Measurements from ENCODE around the gene SLC16A12.

The SLC16A12 gene

GRCh38 chr10:89515031-89515841 is 20.2 kb downstream of the SLC16A12 start:
- DNase-seq: no peak

- DNase-seq: no peak
Measured at GRCh38 chr10:89513206-89513605, 22.2 kb downstream of the SLC16A12 start.

DNA sequence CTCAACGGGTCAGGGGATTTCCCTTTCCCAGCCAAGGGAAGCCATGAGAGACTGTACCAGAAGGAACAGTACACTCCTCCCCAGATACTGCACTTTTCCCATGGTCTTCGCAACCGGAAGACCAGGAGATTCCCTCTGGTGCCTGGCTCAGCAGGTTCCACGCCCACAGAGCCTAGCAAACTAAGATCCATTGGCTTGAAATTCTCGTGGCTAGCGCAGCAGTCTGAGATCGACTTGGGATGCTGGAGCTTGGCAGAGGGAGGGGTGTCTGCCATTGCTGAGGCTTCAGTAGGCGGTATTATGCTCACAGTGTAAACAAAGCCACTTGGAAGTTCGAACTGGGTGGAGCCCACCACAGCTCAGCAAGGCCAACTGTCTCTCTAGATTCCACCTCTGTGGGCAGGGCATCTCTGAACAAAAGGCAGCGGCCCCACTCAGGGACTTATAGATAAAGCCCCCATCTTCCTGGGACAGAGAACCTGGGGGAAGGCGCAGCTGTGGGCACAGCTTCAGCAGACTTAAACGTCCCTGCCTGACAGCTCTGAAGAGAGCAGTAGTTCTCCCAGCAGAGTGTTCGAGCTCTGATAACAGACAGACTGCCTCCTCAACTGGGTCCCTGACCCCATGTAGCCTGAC is 29.6 kb downstream of the SLC16A12 start:
- no peak for DNase-seq

GRCh38 chr10:89504691-89505090 is 30.7 kb downstream of the SLC16A12 start:
- no peak for DNase-seq

DNA sequence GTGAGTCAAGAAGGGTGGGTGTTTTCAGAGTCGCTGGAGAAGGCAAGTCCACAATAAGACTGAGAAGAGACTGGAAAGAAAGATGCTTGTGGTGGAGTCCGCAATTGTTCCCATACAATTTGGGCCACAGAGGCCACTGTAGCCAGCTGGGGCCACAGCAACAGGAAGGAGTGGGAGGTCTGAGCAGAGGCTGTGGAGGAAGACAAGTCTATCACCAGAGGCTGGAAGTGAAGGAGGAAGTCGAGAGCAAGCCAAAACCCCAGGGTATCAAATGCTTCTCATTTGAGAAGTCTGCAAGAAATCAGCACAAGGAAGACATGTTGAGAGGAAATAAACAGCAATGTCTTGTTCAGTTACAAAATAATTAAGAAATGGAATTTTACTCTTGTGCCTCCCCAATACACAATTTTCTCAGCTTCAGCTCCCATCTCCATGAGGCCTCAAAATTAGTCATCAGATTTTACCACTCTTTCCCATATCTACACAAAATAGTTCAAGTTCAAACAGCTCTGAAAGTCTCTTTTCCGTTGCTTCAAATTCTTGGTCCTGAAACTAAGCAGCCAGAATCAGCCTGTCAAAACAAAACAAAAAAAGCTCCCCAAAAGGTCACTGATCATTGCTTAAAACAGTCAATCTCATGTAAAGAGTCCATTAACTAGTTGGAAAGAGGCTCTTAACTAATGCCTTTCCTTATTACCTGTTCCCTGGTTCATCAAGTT is 31.6 kb downstream of the SLC16A12 start:
- DNase-seq: no peak

GRCh38 chr10:89503151-89503550 is 32.2 kb downstream of the SLC16A12 start:
- no peak for DNase-seq

DNA sequence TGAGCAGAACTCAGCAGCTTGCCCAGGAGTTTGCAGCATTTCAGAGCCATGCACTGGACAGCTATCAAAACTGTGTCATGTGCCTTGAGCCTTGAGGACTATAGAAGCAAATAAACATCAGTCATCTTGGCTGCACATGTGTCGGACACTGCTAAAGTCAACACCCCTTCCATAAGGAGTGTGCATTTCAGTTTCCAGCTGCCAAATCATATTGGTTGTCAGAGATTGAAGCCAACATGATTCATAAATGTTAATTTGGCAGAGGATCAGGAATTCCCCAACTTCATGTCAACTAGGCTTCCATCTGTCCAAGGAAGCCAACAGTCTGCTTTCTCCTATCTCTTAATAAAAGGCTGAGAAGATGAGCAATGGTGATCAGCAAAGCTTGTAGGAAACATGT is 32.8 kb downstream of the SLC16A12 start:
- no peak for DNase-seq

DNA sequence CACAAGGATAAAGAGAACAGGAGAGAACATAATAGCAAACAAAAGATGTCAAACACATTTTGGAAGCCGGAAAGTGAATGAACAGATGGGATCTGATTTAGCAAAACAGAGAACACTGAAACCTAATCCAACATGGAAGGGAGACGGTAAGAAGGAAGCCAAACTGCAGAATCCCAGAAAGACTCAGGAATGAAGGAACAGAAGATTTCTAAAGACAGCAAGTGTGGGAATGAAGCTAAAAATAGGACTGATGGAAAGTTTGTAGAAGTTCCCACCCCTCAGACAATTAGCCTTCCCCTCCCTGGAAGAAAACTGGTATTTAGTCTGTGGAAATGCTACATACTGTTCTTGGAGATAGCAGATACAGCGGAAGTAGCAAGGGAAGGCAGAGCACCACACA is 40.8 kb downstream of the SLC16A12 start:
- no peak for DNase-seq

- DNase-seq: no peak
Measured at GRCh38 chr10:89494068-89494467, 41.3 kb downstream of the SLC16A12 start.

GRCh38 chr10:89491932-89492331 is 43.5 kb downstream of the SLC16A12 start:
- DNase-seq: no peak

DNA sequence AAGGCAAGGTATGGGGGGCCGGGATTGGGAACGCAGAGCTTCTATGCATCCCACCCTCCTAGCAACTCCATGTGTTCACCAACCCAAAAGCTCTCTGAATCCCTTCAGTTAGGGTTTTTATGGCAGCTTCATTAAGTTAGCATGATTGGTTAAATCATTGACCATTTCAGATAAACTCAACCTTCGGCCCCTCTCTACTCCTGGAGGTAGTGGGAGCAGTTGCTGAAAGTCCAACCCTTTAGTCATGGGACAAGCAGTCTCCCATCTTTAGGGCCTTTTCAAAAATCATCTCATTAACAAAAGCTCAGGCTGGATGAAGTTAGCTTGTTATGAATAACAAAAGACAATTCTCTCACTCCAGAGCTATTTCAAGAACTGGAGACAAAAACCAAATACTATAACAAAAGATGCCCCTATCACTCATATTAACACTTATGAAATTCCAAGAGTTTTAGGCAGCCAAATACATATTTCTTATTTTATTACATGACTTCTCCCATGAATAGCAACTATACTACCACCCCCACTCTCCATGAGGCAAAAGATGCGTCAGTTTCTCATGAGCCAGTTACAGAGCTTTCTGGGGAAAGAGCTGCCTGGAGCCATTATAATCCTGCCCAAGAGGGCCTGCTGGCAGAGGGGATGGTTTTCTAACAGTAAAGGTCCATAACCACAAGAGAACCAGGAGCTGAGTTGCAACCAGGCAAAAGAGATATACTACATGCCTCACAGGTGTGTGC is 44.6 kb downstream of the SLC16A12 start:
- no peak for DNase-seq

DNA sequence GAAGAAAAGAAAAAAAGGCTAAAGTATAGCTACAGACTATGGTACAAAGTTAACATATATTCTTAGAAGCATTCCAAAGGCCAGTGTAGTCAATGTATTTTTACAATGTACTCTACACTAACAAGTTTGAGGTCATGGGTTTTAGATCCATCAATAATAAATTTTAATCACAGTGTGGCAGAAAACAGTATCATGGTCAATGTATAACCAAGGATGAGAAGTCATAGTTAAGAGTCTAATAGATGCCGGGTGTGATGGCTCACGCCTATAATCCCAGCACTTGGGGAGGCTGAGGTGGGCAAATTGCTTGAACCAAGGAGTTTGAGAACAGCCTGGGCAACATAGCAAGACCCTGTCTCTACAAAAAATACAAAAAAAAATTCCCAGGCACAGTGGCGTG is 53.1 kb downstream of the SLC16A12 start:
- DNase-seq: no peak

DNA sequence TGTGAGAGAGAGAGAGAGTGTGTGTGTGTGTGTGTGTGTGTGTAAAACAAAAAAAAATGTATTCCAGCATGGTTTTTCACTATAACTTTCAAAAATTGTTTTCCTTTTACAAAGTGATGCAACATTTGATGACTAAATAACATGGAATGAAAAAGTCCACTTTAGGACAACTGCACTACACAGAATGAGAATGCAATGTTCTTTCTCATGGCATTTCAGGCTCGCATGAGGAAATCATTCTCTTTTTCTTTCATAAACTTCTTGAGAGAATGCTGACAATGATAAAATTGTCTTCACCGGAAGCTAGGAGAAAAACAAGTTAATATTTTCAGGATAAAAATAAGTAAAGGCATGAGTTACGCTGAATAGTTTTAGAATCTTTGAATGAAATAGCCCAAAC is 53.7 kb downstream of the SLC16A12 start:
- no peak for DNase-seq

- DNase-seq: no peak
Measured at GRCh38 chr10:89479771-89480446, 55.5 kb downstream of the SLC16A12 start.

GRCh38 chr10:89478739-89479654 is 56.4 kb downstream of the SLC16A12 start:
- DNase-seq: no peak

DNA sequence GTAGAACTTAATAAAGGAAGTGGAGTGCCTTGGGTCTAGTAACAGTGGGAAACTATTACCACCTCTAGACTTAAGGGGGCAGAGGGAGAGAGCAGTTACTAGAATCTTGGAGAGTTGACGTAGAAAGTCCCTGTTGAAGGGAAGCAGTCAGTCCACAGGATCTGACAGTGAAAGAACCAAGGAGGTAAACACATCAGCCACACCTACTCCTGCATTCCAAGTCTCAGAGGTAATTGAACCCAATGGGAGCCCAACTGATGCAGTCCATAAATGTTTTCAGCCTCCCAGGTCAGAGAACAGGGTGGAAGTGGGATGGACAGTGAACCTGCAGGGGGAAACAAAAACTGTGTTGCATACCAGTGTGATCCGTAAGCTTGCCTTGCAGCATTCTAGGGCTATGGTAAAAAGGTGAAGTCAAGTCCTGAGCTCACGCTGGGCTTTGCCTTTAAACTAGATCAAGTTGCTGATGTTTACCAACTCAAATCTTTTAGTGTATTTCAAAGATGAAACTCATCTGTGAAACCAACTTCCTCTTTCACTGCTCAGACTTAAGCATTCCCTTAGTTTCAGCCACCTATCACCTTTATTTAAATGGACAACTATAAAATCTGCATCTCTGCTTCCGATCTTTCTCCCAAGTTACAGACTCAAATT is 57.2 kb downstream of the SLC16A12 start:
- no peak for DNase-seq

DNA sequence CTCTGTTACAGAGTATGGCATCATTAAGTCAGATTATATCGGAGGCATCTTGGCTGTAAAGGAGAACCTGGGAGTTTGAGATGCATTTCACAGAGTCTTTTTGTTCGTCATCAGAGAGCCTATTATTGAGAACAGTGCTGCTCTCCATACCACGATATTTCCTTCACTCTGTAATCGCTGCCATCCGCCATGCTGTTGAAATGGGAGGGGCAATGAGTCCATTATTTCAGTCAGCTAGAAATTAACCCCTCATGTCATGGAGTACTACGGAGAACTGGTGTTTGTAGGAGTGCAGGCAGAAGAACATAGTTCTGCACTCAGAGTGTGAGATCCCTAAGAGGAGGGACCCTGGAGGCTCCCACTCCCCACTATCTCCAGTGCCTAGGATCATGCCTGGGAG is 59.2 kb downstream of the SLC16A12 start:
- no peak for DNase-seq

DNA sequence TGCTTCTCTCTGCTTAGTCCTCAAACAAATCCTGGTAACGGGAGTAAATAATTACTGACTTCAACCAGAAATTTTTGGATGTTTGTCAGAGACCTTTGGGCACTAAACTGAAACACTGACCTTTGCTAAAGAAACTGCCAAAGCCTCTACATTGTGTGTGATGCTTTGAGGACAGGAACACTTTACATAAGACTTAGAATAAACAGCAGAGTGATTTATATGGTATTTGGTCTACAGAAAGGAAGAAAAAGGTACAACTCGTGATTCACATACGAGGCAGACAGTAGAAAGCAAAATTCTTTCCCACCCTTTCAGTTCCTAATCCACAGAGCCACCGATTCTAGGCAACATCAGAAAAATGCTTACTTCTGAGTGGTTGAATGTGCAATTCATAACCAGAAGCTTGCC is 59.8 kb downstream of the SLC16A12 start:
- no peak for DNase-seq

DNA sequence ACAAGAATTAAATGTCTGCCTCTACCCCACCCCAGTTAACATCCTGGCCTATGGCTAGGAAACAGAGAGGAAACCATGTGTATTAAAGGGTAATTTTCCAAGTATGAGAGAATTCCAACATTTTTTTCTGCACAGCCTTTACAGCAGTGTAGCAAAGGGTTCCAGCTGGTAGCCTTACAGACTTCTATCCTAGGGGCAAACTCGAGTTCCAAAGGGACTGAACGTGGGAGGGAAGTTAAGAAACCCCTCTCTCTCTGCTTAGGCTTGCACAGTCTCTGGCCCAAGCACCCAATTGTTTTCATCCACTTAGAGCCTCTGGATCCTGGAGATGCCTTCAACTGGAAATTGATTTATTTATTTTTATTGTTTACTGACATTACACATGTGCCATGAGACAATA is 60.3 kb downstream of the SLC16A12 start:
- DNase-seq: no peak
